K562 (cell line): ENCODE data around the gene NXN. TPM values are rescaled to one million over a fixed set of nuclear protein-coding genes. Genes with fewer than 3 reads are reported as not detected.

ENCODE experiments used
- BCOR ChIP-seq: fragments of 450-650 bp; IDR thresholded peaks from 2 replicates; pipeline ENCODE4 v1.6.1; 2016
- FOXK1 ChIP-seq: sonication (generic); formaldehyde crosslinking; IDR thresholded peaks from 2 replicates; pipeline ENCODE4 v1.8.0; 2022; ENCODE audit warnings: missing genetic modification reagents, mild to moderate bottlenecking, borderline replicate concordance
- JUNB ChIP-seq: fragments of 450-650 bp; formaldehyde crosslinking; conservative IDR thresholded peaks from 2 replicates; pipeline ENCODE4 v1.4.0; 2020; ENCODE audit warnings: mild to moderate bottlenecking
- NBN ChIP-seq: fragments of 450-650 bp; IDR thresholded peaks from 2 replicates; pipeline ENCODE4 v1.6.1; 2016; ENCODE audit warnings: low read depth, mild to moderate bottlenecking
- NFE2 ChIP-seq: IDR thresholded peaks from 2 replicates; pipeline ENCODE4 v1.6.1; 2014; ENCODE audit warnings: antibody characterized with exemption, low read depth
- PCBP1 ChIP-seq: fragments of 200-400 bp; formaldehyde crosslinking; IDR thresholded peaks from 2 replicates; pipeline ENCODE4 v1.6.1; 2018; ENCODE audit warnings: mild to moderate bottlenecking, low read depth, low read length; ENCODE audit not compliant: poor library complexity, severe bottlenecking
- RUNX1 ChIP-seq: sonication (generic); IDR thresholded peaks from 2 replicates; pipeline ENCODE4 v1.6.1; 2016; ENCODE audit warnings: antibody characterized with exemption, low read depth
- SMAD1 ChIP-seq: fragments of 150-350 bp; IDR thresholded peaks from 2 replicates; pipeline ENCODE4 v1.6.1; 2014; ENCODE audit warnings: low read length, low read depth; ENCODE audit not compliant: partially characterized antibody
- SUPT5H ChIP-seq: fragments of 450-650 bp; IDR thresholded peaks from 2 replicates; pipeline ENCODE4 v1.6.1; 2016
- TCF7L2 ChIP-seq: fragments of 150-350 bp; IDR thresholded peaks from 2 replicates; pipeline ENCODE4 v1.6.1; 2016; ENCODE audit warnings: low read depth, mild to moderate bottlenecking, low read length, moderate library complexity
- TOE1 ChIP-seq, 2 experiments: fragments of 450-650 bp in 1 of 2; sonication (generic) in 1 of 2; formaldehyde crosslinking in 1 of 2; IDR thresholded peaks; 2 replicates each; pipeline versions ENCODE4 v1.7.1 to v1.8.0; 2016 to 2022; ENCODE audit warnings: borderline replicate concordance in 2 of 2, mild to moderate bottlenecking in 2 of 2, antibody characterized with exemption in 1 of 2, inconsistent platforms in 1 of 2, low read depth in 1 of 2, missing genetic modification reagents in 1 of 2, moderate library complexity in 1 of 2
- ZKSCAN3 ChIP-seq: fragments of 250-450 bp; sonication (Bioruptor Pico); IDR thresholded peaks from 2 replicates; pipeline ENCODE4 v1.4.0; 2020
- ZNF282 ChIP-seq: sonication (generic); formaldehyde crosslinking; IDR thresholded peaks from 2 replicates; pipeline ENCODE4 v1.8.1; 2023; ENCODE audit warnings: missing genetic modification reagents
- ZNF347 ChIP-seq: fragments of 450-650 bp; formaldehyde crosslinking; IDR thresholded peaks from 2 replicates; pipeline ENCODE4 v1.4.0; 2020; ENCODE audit warnings: low read depth, mild to moderate bottlenecking, moderate library complexity
- ZNF408 ChIP-seq: fragments of 250-450 bp; sonication (Bioruptor Pico); IDR thresholded peaks from 2 replicates; pipeline ENCODE4 v1.4.0; 2020; ENCODE audit warnings: low read depth, mild to moderate bottlenecking, moderate library complexity
- ZNF445 ChIP-seq: fragments of 250-450 bp; sonication (Bioruptor Pico); IDR thresholded peaks from 2 replicates; pipeline ENCODE4 v1.4.0; 2020; ENCODE audit warnings: low read depth, mild to moderate bottlenecking, moderate library complexity
- ZNF644 ChIP-seq: fragments of 200-800 bp; sonication (Bioruptor generic); IDR thresholded peaks from 2 replicates; pipeline ENCODE4 v1.6.1; 2016; ENCODE audit warnings: low read depth, missing genetic modification characterization, missing compliant biosample characterization
- polyA plus RNA-seq, 8 experiments: library from polyadenylated mRNA; depleted of rRNA in 4 of 8; stranded (reverse) in 5 of 8; unstranded in 3 of 8; fragments of >200 nt; fragmentation: Nextera tagmentation in 2 of 8; fragmentation: Illumina TruSeq in 1 of 8; extraction: Ambion mirVana in 2 of 8; extraction: Trizol in 1 of 8; gene quantifications; 2 replicates each; pipeline versions ENCODE4 v1.2.1 to v1.2.3, GENCODE V29; 2011 to 2014; ENCODE audit warnings: inconsistent platforms in 1 of 8, missing spikeins in 1 of 8
- total RNA-seq, 7 experiments: library from RNA; depleted of rRNA in 6 of 7; stranded (reverse); fragments of >200 nt in 6 of 7; fragmentation: Illumina TruSeq in 2 of 7; extraction: Trizol in 2 of 7; gene quantifications; 2 replicates each; pipeline versions ENCODE4 v1.2.1 to v1.2.3, GENCODE V29; 2011 to 2021; ENCODE audit warnings: low replicate concordance in 1 of 7
- TF ChIP-seq, protein P1 (sequence below): sonication (generic); formaldehyde crosslinking; IDR thresholded peaks from 2 replicates; pipeline ENCODE4 v1.4.0; 2020; ENCODE audit warnings: mild to moderate bottlenecking, missing genetic modification reagents
- TF ChIP-seq, protein P2 (sequence below): sonication (generic); formaldehyde crosslinking; IDR thresholded peaks from 2 replicates; pipeline ENCODE4 v1.8.0; 2022; ENCODE audit warnings: missing genetic modification reagents, mild to moderate bottlenecking, borderline replicate concordance
- TF ChIP-seq, protein P3 (sequence below), 2 experiments: IDR thresholded peaks; 2 replicates each; pipeline ENCODE4 v1.6.1; 2011; ENCODE audit warnings: borderline replicate concordance in 1 of 2, control low read depth in 1 of 2, low read depth in 1 of 2, low read length in 1 of 2, mild to moderate bottlenecking in 1 of 2, mixed read lengths in 1 of 2, moderate library complexity in 1 of 2; ENCODE audit not compliant: insufficient read depth in 1 of 2, insufficient read length in 1 of 2, poor library complexity in 1 of 2, severe bottlenecking in 1 of 2; ENCODE audit errors: extremely low read depth in 1 of 2
- TF ChIP-seq, protein P4 (sequence below): fragments of 200-400 bp; formaldehyde crosslinking; IDR thresholded peaks from 2 replicates; pipeline ENCODE4 v1.6.1; 2017; ENCODE audit warnings: mild to moderate bottlenecking, low read depth, low read length, moderate library complexity

The NXN gene
- total and polyA plus RNA-seq, 9 of the 15 experiments (the other 6 are each of a cell fraction or from before 2014, with no cell fraction given): 0.08 to 0.39 (median 0.29) TPM; not detected in 5

DNA sequence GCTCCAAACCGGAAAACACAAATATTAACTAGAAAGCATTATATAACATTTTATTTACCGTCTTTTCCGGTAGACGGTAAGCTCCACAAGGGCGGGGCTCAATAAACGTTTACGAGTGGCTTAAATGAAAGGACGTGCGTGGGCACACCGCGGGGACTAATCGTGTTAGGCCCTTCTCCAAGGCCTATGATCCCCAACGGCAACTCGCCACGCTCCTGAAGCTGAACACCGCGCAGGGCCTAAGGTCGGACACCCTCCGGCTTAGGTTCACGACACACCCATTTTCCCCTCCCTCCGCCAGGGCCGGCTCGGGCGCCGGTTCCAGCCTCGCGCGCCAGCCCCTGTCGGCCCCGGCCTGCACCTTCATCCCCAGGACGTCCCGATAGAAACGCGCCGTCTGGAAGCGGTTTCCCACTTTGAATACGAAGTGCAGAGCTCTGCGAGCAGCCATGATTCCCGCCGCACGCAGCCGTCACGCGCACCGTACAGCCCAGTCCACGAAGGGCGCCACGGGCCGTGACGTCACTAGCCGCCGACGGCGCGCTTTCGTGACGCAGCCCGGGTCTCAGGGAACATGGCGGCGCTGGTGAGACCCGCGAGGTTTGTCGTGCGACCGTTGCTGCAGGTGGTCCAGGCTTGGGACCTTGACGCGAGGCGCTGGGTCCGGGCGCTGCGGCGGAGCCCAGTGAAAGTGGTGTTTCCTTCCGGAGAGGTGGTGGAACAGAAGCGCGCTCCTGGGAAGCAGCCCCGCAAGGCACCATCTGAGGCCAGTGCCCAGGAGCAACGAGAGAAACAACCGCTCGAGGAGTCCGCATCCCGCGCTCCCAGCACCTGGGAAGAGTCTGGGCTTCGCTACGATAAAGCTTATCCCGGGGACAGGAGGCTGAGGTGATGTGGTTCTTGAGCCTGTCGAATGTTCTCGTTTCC is 197.5 kb downstream of the NXN start, which contains the start of the genes GLOD4 and MRM3 (continued):
- TF ChIP-seq, protein P1, sequence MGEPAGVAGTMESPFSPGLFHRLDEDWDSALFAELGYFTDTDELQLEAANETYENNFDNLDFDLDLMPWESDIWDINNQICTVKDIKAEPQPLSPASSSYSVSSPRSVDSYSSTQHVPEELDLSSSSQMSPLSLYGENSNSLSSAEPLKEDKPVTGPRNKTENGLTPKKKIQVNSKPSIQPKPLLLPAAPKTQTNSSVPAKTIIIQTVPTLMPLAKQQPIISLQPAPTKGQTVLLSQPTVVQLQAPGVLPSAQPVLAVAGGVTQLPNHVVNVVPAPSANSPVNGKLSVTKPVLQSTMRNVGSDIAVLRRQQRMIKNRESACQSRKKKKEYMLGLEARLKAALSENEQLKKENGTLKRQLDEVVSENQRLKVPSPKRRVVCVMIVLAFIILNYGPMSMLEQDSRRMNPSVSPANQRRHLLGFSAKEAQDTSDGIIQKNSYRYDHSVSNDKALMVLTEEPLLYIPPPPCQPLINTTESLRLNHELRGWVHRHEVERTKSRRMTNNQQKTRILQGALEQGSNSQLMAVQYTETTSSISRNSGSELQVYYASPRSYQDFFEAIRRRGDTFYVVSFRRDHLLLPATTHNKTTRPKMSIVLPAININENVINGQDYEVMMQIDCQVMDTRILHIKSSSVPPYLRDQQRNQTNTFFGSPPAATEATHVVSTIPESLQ (CRISPR knock-in tag): no peak
- TF ChIP-seq, protein P2, sequence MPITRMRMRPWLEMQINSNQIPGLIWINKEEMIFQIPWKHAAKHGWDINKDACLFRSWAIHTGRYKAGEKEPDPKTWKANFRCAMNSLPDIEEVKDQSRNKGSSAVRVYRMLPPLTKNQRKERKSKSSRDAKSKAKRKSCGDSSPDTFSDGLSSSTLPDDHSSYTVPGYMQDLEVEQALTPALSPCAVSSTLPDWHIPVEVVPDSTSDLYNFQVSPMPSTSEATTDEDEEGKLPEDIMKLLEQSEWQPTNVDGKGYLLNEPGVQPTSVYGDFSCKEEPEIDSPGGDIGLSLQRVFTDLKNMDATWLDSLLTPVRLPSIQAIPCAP (CRISPR knock-in tag): no peak
- TF ChIP-seq FOXK1 (CRISPR knock-in tag) (no peak), ZKSCAN3 (CRISPR knock-in tag) (no peak), ZNF347 (CRISPR knock-in tag) (no peak), BCOR (no peak), ZNF644 (no peak), ZNF282 (no peak), ZNF445 (CRISPR knock-in tag) (no peak), TCF7L2 (no peak), SMAD1 (no peak), NFE2 (no peak), ZNF408 (no peak), SUPT5H (peak; percentile 75), PCBP1 (no peak), RUNX1 (peak; percentile 72; the same call in 1 of the 2 replicates), TOE1 (IDR thresholded peaks at IDR 0.05; ENCODE audit: borderline replicate concordance) (peak; percentile 70; the same call in 1 of the 2 replicates), TOE1 (CRISPR knock-in tag; IDR thresholded peaks at IDR 0.05; ENCODE audit: borderline replicate concordance, low read depth) (no peak), JUNB (CRISPR knock-in tag) (no peak), NBN (peak; percentile 93)
- TF ChIP-seq, protein P3, sequence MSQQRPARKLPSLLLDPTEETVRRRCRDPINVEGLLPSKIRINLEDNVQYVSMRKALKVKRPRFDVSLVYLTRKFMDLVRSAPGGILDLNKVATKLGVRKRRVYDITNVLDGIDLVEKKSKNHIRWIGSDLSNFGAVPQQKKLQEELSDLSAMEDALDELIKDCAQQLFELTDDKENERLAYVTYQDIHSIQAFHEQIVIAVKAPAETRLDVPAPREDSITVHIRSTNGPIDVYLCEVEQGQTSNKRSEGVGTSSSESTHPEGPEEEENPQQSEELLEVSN (IDR thresholded peaks at IDR 0.05; ENCODE audit: borderline replicate concordance in 1 of 2, extremely low read depth in 1 of 2, insufficient read depth in 1 of 2, insufficient read length in 1 of 2, low read depth in 1 of 2, low read length in 1 of 2, poor library complexity in 1 of 2, severe bottlenecking in 1 of 2): peak; percentile 29 to 71
- TF ChIP-seq, protein P4, sequence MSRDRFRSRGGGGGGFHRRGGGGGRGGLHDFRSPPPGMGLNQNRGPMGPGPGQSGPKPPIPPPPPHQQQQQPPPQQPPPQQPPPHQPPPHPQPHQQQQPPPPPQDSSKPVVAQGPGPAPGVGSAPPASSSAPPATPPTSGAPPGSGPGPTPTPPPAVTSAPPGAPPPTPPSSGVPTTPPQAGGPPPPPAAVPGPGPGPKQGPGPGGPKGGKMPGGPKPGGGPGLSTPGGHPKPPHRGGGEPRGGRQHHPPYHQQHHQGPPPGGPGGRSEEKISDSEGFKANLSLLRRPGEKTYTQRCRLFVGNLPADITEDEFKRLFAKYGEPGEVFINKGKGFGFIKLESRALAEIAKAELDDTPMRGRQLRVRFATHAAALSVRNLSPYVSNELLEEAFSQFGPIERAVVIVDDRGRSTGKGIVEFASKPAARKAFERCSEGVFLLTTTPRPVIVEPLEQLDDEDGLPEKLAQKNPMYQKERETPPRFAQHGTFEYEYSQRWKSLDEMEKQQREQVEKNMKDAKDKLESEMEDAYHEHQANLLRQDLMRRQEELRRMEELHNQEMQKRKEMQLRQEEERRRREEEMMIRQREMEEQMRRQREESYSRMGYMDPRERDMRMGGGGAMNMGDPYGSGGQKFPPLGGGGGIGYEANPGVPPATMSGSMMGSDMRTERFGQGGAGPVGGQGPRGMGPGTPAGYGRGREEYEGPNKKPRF: no peak
